Mesodermal cell (in vitro differentiated cells): ENCODE data around the gene ASPG. TPM values are rescaled to one million over a fixed set of nuclear protein-coding genes. Genes with fewer than 3 reads are reported as not detected.
A peak's percentile ranks its signal among the peaks of the same experiment; 100 is the strongest.

Experiments
- H3K27ac ChIP-seq: 2 replicates; pipeline ENCODE4 v1.7.0; 2013; ENCODE audit warnings: mild to moderate bottlenecking, low read depth, low read length, moderate library complexity; ENCODE audit not compliant: severe bottlenecking
- H3K36me3 ChIP-seq: 2 replicates; pipeline ENCODE4 v1.7.1; 2013; ENCODE audit warnings: mild to moderate bottlenecking, low read length, moderate library complexity; ENCODE audit not compliant: control insufficient read depth, insufficient read depth
- H3K4me1 ChIP-seq: one replicate; pipeline ENCODE4 v1.7.1; 2013; ENCODE audit warnings: mild to moderate bottlenecking, low read length; ENCODE audit not compliant: insufficient read depth, control insufficient read depth, poor library complexity, severe bottlenecking
- H3K4me3 ChIP-seq: 2 replicates; pipeline ENCODE4 v1.7.0; 2013; ENCODE audit warnings: low read length, control low read depth, mild to moderate bottlenecking; ENCODE audit not compliant: insufficient read depth, poor library complexity, severe bottlenecking; ENCODE audit errors: extremely low read depth
- H3K9me3 ChIP-seq: 2 replicates; pipeline ENCODE4 v1.7.1; 2013; ENCODE audit warnings: mild to moderate bottlenecking, low read length, moderate library complexity; ENCODE audit not compliant: control insufficient read depth
- WGBS, 2 experiments: methylation state at CpG; one replicate each; pipeline ENCODE4 v1.1.5; 2013; ENCODE audit warnings: missing lambda C conversion rate in 2 of 2; ENCODE audit not compliant: insufficient coverage in 2 of 2; 5-methylcytosine and 5-hydroxymethylcytosine counted together
- polyA plus RNA-seq, 2 experiments: library from polyadenylated mRNA; stranded (reverse); fragments of 50-300 nt; gene quantifications; one replicate each; pipeline ENCODE4 v1.2.3, GENCODE V29; 2013

The ASPG gene
- polyA plus RNA-seq (2013, experiment 1 of 2): 1.0 TPM
- 1.3 TPM for polyA plus RNA-seq (2013, experiment 2 of 2)

DNA sequence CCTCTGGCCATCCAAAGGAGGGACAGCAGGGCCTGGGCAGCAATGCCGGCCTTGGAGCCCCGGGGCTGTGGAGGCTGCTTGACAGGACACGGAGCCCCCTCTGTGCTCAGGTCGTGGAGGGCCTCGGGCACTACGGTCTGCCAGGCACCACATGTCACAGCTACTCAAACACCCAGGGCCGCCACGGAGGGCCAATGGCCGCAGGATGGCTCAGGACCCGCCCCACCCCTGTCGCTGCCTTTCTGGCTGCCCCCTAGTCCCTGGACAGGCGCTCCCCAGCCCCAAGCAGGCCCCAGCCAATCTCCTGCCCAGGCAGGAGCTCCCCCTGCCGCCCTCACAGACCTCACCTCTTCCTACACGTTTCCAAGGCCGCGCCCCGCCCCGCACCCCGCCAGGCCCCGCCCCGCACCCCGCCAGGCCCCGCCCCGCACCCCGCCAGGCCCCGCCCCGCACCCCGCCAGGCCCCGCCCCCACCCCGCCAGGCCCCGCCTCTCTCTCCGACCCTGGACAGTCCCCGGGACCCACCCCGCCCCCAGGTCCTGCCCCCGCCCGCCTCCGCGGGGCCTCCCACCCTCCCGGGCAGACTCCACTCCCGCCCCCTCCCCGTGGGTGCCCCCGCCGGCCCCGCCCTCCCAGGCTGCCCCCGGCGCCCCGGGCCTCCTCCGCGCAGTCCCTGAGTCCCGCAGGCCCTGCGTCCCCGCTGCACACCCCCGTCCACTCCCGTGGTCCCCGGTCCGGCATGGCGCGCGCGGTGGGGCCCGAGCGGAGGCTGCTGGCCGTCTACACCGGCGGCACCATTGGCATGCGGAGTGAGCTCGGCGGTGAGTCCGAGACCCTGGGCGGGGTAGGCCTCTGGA, at the start of gene ASPG:
TSS of gene ASPG (plus strand) at position 669 of the 857 bp plus-strand sequence. CDS start at position 740, 71 bp downstream.
- Histone ChIP-seq H3K27ac (peak within 1 kb of the TSS; percentile 23), H3K9me3 (no peaks in the 10 kb centered on the region), H3K36me3 (no peaks in the 10 kb centered on the region), H3K4me3 (peak within 1 kb of the TSS; percentile 2), H3K4me1 (no peaks in the 10 kb centered on the region)
- 67 to 72% methylated on average over 29 to 35 of the region's 70 CpGs for WGBS, 2 experiments

DNA sequence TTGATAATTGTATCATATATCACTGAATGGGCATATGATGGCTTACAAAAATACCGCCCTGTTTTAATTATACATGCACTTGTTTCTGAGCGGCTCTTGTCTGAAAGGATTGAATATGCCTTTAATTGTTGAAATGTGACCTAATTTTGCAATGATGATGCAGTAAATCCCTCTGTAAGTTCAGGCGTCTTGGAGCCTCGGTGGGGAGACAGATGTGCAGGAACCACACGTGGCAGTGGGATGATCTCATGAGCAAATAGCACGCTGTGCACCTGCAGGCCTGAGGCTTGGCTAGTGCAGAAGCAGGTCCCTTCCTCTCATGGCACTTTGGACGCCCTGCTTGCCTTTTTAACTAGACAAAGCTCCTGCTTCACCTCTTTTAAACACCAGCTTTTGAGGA, 49.3 kb upstream of the ASPG start:
- no peaks in the 10 kb centered on the region for H3K9me3 ChIP-seq
- no peak overlapping the region for H3K4me3 ChIP-seq
- no peaks in the 10 kb centered on the region for H3K36me3 ChIP-seq
- no peak overlapping the region for H3K27ac ChIP-seq
- 87 to 90% methylated on average over 5 of the region's 7 CpGs for WGBS, 2 experiments
- H3K4me1 ChIP-seq: no peaks in the 10 kb centered on the region

DNA sequence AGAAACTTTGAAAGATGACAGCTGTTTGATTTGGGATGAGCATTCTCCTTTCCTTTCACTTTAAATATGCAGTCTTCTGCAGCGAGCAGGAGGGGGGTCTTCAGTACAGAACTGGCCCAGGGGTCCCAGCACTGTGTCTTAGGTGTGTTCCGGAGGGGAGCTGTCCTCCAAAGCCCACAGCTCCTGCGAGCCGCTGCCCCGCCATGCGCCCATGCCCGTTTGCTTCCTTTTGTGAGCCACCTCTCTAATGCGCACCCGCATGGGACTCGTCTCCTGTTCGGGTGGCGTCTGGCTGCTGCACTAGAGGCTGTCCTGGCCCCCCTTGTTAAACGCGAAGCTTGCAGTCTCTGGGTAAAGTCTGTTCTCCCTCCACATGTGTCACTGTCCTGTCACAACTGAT, 48.4 kb upstream of the ASPG start:
- 85 to 86% methylated on average over 10 to 12 of the region's 14 CpGs for WGBS, 2 experiments
- Histone ChIP-seq H3K36me3 (no peaks in the 10 kb centered on the region), H3K4me1 (no peaks in the 10 kb centered on the region), H3K27ac (no peak overlapping the region), H3K9me3 (no peaks in the 10 kb centered on the region), H3K4me3 (no peak overlapping the region)

DNA sequence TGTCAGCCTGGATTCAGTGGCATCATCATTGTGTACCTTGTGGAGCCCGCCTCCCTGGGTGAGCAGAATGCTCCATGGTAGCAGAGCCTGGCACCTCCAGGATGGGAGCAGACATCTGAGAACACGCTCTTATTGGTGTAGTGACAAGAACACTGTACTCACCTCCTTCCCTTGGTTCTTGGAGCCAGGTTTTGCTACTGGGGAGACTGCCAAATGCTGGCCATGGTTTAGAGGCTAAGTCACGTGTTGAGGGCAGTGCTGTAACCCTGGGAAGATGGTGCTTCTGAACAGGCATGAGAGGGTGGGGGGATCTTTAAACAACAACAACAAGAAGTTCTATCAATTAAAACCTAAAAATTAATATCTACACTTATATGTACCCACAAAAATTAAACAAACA, 47.6 kb upstream of the ASPG start:
- no peaks in the 10 kb centered on the region for H3K9me3 ChIP-seq
- H3K27ac ChIP-seq: no peak overlapping the region
- H3K36me3 ChIP-seq: no peaks in the 10 kb centered on the region
- no peak overlapping the region for H3K4me3 ChIP-seq
- WGBS, 2 experiments: 80 to 100% methylated on average over 1 of the region's 3 CpGs
- H3K4me1 ChIP-seq: no peaks in the 10 kb centered on the region

DNA sequence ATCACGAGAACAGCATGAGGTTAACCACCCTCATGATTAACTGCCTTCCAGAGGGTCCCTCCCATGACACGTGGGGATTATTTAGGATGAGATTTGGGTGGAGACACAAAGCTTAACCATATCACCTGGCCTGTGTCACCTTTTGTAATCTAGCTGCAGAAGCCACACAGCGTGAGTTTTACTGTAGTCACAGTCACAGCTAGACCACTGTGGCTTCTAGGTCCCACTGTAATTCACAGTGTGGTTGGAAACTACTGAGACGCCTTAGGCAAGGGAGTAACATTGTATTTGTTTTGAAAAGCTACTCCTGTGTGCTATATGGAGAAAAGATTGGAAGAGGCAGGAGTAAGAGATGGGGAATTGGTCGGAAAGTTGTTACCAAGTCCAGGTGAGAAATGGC, 46.3 kb upstream of the ASPG start:
- WGBS, 2 experiments: 92 to 98% methylated on average over 3 of the region's 5 CpGs

DNA sequence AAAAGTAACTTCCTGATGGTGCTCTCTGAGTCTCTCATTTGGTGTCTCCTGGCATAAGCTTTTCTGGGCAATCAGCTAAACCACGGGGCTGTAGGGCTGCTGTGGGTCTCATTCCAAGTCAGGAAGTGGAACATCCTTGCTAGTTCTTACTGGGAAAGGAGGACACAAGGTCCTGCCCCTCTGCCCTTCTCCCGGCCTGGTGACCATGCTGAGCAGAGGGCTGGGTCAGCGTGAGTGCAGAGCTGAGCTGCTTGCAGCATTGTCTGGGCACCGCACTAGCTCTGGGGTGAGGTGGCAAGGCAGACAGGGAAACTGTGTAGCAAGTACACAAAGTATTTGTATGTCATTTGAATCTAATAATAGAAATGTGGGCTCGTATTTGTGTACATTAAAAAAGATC, 45.0 kb upstream of the ASPG start:
- Histone ChIP-seq H3K27ac (no peak overlapping the region), H3K36me3 (no peaks in the 10 kb centered on the region), H3K4me1 (no peaks in the 10 kb centered on the region), H3K4me3 (no peak overlapping the region), H3K9me3 (no peaks in the 10 kb centered on the region)
- WGBS, 2 experiments: 35 to 59% methylated on average over 4 of the region's 5 CpGs

More for the DNA sequence above, 46.3 kb upstream of the ASPG start:
- H3K27ac ChIP-seq: no peak overlapping the region
- H3K36me3 ChIP-seq: no peaks in the 10 kb centered on the region
- H3K4me1 ChIP-seq: no peaks in the 10 kb centered on the region
- no peaks in the 10 kb centered on the region for H3K9me3 ChIP-seq
- no peak overlapping the region for H3K4me3 ChIP-seq

DNA sequence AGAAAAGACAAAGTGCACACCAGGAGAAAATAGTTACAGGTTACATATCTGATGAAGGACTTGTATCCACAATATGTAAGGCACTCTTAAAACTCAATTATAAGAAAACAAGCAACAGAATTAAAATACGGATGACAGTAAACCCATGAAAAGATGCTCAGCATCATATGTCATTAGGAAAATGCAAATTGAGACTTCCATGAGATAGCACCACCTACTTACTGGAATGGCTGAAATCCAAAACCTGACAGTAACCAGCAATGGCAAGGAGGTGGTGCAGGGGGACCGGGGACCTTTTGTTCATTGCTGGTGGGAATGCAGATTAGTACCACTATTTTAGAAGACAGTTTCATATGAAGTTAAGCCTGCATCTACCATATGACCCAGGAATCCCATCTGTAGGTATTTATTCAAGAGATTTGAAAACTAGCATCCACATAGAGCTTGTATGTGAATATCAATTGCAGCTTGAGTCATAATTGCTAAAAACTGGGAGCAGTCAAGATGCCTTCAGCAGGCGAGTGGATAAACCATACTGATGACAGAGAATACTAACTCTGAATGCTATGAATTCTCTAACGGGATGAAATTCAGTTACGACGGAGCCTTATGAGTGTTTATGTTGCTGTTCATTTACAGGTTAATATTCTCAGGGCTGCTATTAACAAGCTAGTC, 43.9 kb upstream of the ASPG start:
- H3K27ac ChIP-seq: no peak overlapping the region
- WGBS, 2 experiments: 97 to 98% methylated on average over 4 to 5 of the region's 6 CpGs
- no peaks in the 10 kb centered on the region for H3K9me3 ChIP-seq

DNA sequence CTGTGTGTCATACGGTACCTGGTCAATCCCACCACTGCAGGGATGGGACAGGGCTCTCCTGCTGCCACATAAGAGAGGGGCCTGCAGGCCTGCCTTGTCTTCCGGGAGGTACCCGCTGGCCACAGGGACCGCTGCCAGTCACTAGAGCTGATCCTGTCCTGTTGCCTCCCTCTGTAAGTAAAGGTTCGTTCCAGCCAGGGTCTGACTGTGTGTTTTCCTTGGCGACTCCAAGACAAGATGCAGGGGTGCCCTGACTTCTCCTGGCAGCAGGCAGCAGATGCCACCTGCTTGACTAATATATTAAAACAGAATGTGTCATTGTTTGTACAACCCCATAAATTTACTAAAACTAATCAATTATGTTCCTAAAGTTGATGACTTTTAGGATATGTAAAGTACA, 41.5 kb upstream of the ASPG start:
- 96 to 98% methylated on average over 4 to 5 of the region's 6 CpGs for WGBS, 2 experiments
- Histone ChIP-seq H3K4me1 (no peaks in the 10 kb centered on the region), H3K9me3 (no peaks in the 10 kb centered on the region), H3K36me3 (no peaks in the 10 kb centered on the region), H3K27ac (no peak overlapping the region), H3K4me3 (no peak overlapping the region)

More for the DNA sequence above, 43.9 kb upstream of the ASPG start:
- Histone ChIP-seq H3K36me3 (no peaks in the 10 kb centered on the region), H3K4me1 (no peaks in the 10 kb centered on the region), H3K4me3 (no peak overlapping the region)

DNA sequence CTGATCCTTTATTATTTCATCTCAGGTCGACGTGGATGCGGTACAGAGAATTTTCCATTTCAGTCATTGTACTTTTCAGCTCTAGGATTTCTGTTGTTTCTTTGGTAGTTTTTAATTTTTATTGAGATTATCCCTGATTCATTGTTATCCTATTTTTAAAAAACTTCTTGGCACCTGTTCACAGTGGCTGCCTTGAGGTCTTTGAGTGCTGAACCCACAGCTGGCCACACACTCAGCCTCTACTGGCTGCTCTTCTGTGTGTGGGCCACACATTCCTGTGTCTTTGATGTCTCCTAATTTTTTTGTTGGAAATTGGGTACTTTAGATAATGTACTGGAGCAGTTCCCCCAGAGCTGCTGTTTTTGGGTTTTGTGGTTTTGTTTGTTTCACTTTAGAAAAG, 37.7 kb upstream of the ASPG start:
- Histone ChIP-seq H3K36me3 (no peaks in the 10 kb centered on the region), H3K9me3 (no peaks in the 10 kb centered on the region), H3K4me3 (no peak overlapping the region), H3K27ac (no peak overlapping the region), H3K4me1 (no peaks in the 10 kb centered on the region)
- WGBS, 2 experiments: no CpG with 5 or more reads among the region's 3 CpGs

DNA sequence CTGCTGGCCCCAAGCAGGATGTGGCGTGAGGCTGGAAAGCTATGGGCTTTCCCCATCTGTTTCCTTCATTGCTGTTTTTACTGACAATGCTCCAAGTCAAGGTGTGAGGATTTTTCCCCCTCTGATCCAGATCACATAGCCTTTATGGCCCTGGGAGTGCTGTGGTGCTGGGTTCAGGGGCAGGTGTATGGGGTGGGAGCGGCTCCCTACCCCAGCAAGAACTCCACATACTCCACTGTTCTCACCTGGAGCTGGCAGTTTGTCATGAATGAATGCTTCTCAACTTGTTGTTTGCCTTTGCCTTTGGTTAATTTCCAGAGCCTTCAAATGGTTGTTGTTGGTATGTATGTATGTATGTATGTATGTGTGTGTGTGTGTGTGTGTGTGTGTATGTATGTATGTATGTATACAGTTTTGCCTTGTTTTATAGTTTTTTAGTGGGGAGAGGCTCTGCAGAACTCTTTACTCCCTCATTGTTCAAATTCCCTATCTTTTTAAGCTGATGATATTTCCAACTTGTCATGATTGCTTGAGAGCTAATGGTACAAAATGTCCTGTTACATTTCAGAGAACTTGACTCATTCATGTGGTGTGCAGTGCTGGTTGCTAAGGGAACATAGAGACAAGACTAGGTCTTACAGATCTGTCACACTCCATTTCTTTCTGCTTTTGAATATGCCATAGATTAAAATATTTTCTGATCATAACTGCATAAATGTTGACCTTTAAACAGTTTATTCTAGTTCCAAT, 36.6 kb upstream of the ASPG start:
- WGBS, 2 experiments: 100% methylated on average over 1 of the region's 2 CpGs; no CpG with 5 or more reads in 1 of the 2 experiments
- Histone ChIP-seq H3K9me3 (no peaks in the 10 kb centered on the region), H3K4me3 (no peak overlapping the region), H3K4me1 (no peaks in the 10 kb centered on the region), H3K36me3 (no peaks in the 10 kb centered on the region), H3K27ac (no peak overlapping the region)
